Neural progenitor cell (in vitro differentiated cells): ENCODE results near the gene CDC23.

Source experiments
- EZH2 ChIP-seq: fragments of 200-600 bp; sonication (generic); IDR thresholded peaks from 2 replicates; pipeline ENCODE4 v1.6.1; 2017; ENCODE audit warnings: antibody characterized with exemption, mild to moderate bottlenecking, moderate library complexity
- EZH2phosphoT487 ChIP-seq: fragments of 200-600 bp; sonication (generic); IDR thresholded peaks from 2 replicates; pipeline ENCODE4 v1.6.1; 2017; ENCODE audit warnings: antibody characterized with exemption
- TF ChIP-seq, protein P1 (sequence below): fragments of 200-600 bp; sonication (generic); IDR thresholded peaks from 2 replicates; pipeline ENCODE4 v1.5.1; 2017; ENCODE audit warnings: antibody characterized with exemption, mild to moderate bottlenecking

DNA sequence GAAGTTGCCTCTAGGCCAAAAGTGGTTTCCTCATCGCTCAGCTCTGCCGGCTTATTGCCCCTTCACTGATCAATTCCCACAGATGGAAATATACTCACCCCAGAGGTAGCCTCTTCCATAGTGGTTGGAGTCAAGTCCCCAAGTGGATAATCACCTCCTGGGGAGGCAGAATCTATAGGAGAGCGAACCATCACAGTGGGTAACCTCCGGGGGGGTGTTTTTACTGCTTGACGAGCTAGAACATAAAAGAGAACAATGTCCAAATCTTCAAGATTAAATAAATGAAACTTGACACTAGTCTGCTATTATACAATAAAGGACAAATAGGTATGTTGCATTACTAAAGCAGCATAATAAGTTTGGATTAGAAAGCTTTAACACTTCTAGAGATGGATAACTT is 44.0 kb downstream of the CDC23 start:
- TF ChIP-seq, protein P1, sequence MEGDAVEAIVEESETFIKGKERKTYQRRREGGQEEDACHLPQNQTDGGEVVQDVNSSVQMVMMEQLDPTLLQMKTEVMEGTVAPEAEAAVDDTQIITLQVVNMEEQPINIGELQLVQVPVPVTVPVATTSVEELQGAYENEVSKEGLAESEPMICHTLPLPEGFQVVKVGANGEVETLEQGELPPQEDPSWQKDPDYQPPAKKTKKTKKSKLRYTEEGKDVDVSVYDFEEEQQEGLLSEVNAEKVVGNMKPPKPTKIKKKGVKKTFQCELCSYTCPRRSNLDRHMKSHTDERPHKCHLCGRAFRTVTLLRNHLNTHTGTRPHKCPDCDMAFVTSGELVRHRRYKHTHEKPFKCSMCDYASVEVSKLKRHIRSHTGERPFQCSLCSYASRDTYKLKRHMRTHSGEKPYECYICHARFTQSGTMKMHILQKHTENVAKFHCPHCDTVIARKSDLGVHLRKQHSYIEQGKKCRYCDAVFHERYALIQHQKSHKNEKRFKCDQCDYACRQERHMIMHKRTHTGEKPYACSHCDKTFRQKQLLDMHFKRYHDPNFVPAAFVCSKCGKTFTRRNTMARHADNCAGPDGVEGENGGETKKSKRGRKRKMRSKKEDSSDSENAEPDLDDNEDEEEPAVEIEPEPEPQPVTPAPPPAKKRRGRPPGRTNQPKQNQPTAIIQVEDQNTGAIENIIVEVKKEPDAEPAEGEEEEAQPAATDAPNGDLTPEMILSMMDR = no peak
- no peak for TF ChIP-seq EZH2phosphoT487
- no peak for TF ChIP-seq EZH2
